Endothelial cell of umbilical vein (primary cell): ENCODE data around the gene GPR137. TPM values are rescaled to one million over a fixed set of nuclear protein-coding genes. Genes with fewer than 3 reads are reported as not detected.

ENCODE experiments used
- BruUV-seq: library from RNA; stranded (reverse); fragments of 400-500 nt; replicated peaks from 2 replicates; lab custom pipeline; 2021; lab: Mats Ljungman, UMichigan
- CTCF ChIA-PET: fragments of 300-600, 350-600 bp; sonication (Branson Sonifier 250); formaldehyde crosslinking; loops from one replicate; lab custom pipeline; 2021; ENCODE audit warnings: antibody characterized with exemption, inconsistent platforms; lab: Charles Lee
- POLR2A ChIA-PET: fragments of 300-600, 350-600 bp; sonication (Branson Sonifier 250); formaldehyde crosslinking; loops from one replicate; lab custom pipeline; 2021; ENCODE audit warnings: antibody characterized with exemption, inconsistent platforms; lab: Charles Lee
- DNase-seq: peaks from one replicate; pipeline ENCODE4 v3.0.0-alpha.2; 2011; ENCODE audit warnings: low read depth, low spot score
- FAIRE-seq: peaks from 2 replicates; lab custom pipeline; 2011; peaks lifted over from hg19 to GRCh38; lab: Jason Lieb, UNC
- H2AFZ ChIP-seq: 2 replicates; pipeline ENCODE4 v1.6.0; 2012; ENCODE audit warnings: low read depth, low read length, control low read depth, inconsistent platforms
- H3K27ac ChIP-seq: 2 replicates; pipeline ENCODE4 v1.5.1; 2011; ENCODE audit warnings: low read depth, mild to moderate bottlenecking, control low read depth, low read length, moderate library complexity; ENCODE audit not compliant: insufficient read depth
- H3K27me3 ChIP-seq, 2 experiments: 2 replicates each; pipeline versions ENCODE4 v1.6.0 to v1.6.1; 2011; ENCODE audit warnings: low read length in 2 of 2, mixed read lengths in 1 of 2; ENCODE audit not compliant: control insufficient read depth in 2 of 2, insufficient read depth in 2 of 2
- H3K36me3 ChIP-seq, 2 experiments: 2 replicates in 1 of 2; 3 replicates in 1 of 2; pipeline ENCODE4 v1.5.1; 2011; ENCODE audit warnings: low read length in 2 of 2, mild to moderate bottlenecking in 1 of 2, moderate library complexity in 1 of 2; ENCODE audit not compliant: control insufficient read depth in 2 of 2, insufficient read depth in 2 of 2; ENCODE audit errors: extremely low read depth in 1 of 2
- H3K4me1 ChIP-seq: 3 replicates; pipeline ENCODE4 v1.5.1; 2011; ENCODE audit warnings: mild to moderate bottlenecking, low read length; ENCODE audit not compliant: control insufficient read depth, insufficient read depth; ENCODE audit errors: extremely low read depth
- H3K4me2 ChIP-seq: 2 replicates; pipeline ENCODE4 v1.6.1; 2011; ENCODE audit warnings: low read length, control low read depth, mixed read lengths; ENCODE audit not compliant: insufficient read depth
- H3K4me3 ChIP-seq, 3 experiments: fragments of 200-600 bp in 1 of 3; sonication (generic), shearing (Covaris generic) in 1 of 3; replicated peaks in 1 of 3; 2 replicates each; pipeline ENCODE4 v1.5.1; 2011 to 2016; ENCODE audit warnings: control low read depth in 3 of 3, low read length in 3 of 3, mild to moderate bottlenecking in 2 of 3, inconsistent platforms in 1 of 3, low read depth in 1 of 3, moderate library complexity in 1 of 3; ENCODE audit not compliant: insufficient read depth in 1 of 3
- H3K79me2 ChIP-seq: 2 replicates; pipeline ENCODE4 v1.6.0; 2012; ENCODE audit warnings: low read length, inconsistent platforms; ENCODE audit not compliant: control insufficient read depth, insufficient read depth
- H3K9ac ChIP-seq: replicated peaks from 2 replicates; pipeline ENCODE3; 2011; ENCODE audit warnings: low read length, control low read depth; ENCODE audit not compliant: insufficient read depth; ENCODE audit errors: extremely low read depth
- H3K9me1 ChIP-seq: replicated peaks from 3 replicates; pipeline ENCODE4 v1.6.0; 2011; ENCODE audit warnings: mild to moderate bottlenecking, low read length; ENCODE audit not compliant: control insufficient read depth, insufficient read depth; ENCODE audit errors: extremely low read depth
- H3K9me3 ChIP-seq: replicated peaks from 2 replicates; pipeline ENCODE4 v1.5.1; 2012; ENCODE audit warnings: low read length, inconsistent platforms; ENCODE audit not compliant: control insufficient read depth, insufficient read depth
- H4K20me1 ChIP-seq: replicated peaks from 2 replicates; pipeline ENCODE3; 2011; ENCODE audit warnings: mild to moderate bottlenecking, low read length; ENCODE audit not compliant: control insufficient read depth, insufficient read depth; ENCODE audit errors: extremely low read depth
- EZH2 ChIP-seq: IDR thresholded peaks from 2 replicates; pipeline ENCODE4 v1.6.1; 2012; ENCODE audit warnings: borderline replicate concordance, low read depth, mild to moderate bottlenecking, moderate library complexity, low read length, inconsistent platforms; ENCODE audit not compliant: severe bottlenecking
- FOS ChIP-seq: IDR thresholded peaks from 2 replicates; pipeline ENCODE4 v1.6.1; 2011; ENCODE audit warnings: mild to moderate bottlenecking, low read length, moderate library complexity, borderline replicate concordance; ENCODE audit not compliant: insufficient read depth
- GATA2 ChIP-seq: IDR thresholded peaks from 2 replicates; pipeline ENCODE4 v1.7.0; 2011; ENCODE audit warnings: low read depth, mild to moderate bottlenecking, moderate library complexity, mixed read lengths, low read length; ENCODE audit not compliant: insufficient read length, insufficient read depth
- JUN ChIP-seq: IDR thresholded peaks from 2 replicates; pipeline ENCODE4 v1.6.1; 2011; ENCODE audit warnings: borderline replicate concordance, low read depth; ENCODE audit not compliant: insufficient read length, insufficient read depth
- MYC ChIP-seq: IDR thresholded peaks from one replicate; pipeline ENCODE4 v1.6.1; 2011; ENCODE audit warnings: mild to moderate bottlenecking, low read depth, low read length
- POLR2A ChIP-seq: IDR thresholded peaks from 2 replicates; pipeline ENCODE4 v1.6.1; 2012; ENCODE audit warnings: low read depth, mild to moderate bottlenecking, control low read depth, low read length
- POLR2AphosphoS5 ChIP-seq: IDR thresholded peaks from 2 replicates; pipeline ENCODE4 v1.6.1; 2012; ENCODE audit warnings: low read depth, mild to moderate bottlenecking, control low read depth, low read length, moderate library complexity; ENCODE audit not compliant: insufficient read depth
- dilution Hi-C: fragments of 300-500 bp; cut with MboI; formaldehyde crosslinking; loops from one replicate; pipeline ENCODE4 v1.15.0; 2019; ENCODE audit warnings: low sequenced_read_pairs; ENCODE audit not compliant: extremely low pct_ligation_motif_present
- intact Hi-C: fragments of 100-400 bp; cut with micrococcal nuclease; formaldehyde crosslinking; loops from one replicate; pipeline ENCODE4 v1.10.0; 2022
- polyA plus RNA-seq, 4 experiments: library from polyadenylated mRNA; depleted of rRNA in 3 of 4; stranded (reverse) in 3 of 4; unstranded in 1 of 4; fragments of >200 nt; gene quantifications; 2 replicates each; pipeline versions ENCODE4 v1.2.1 to v1.2.3, GENCODE V29; 2011 to 2012; ENCODE audit warnings: missing spikeins in 1 of 4
- total RNA-seq: library from RNA; stranded (reverse); gene quantifications from 2 replicates; pipeline ENCODE4 v1.2.3, GENCODE V29; 2021
- TF ChIP-seq, protein P1 (sequence below): IDR thresholded peaks from 2 replicates; pipeline ENCODE4 v1.6.1; 2011; ENCODE audit not compliant: insufficient read depth, insufficient read length
- TF ChIP-seq, protein P2 (sequence below), 2 donors: IDR thresholded peaks; 1 replicate in 1 of 2; 2 replicates in 1 of 2; pipeline ENCODE4 v1.5.1; 2011; ENCODE audit warnings: low read length in 2 of 2, mild to moderate bottlenecking in 2 of 2, moderate library complexity in 2 of 2, control low read depth in 1 of 2, inconsistent platforms in 1 of 2, low read depth in 1 of 2; ENCODE audit not compliant: insufficient read depth in 1 of 2; ENCODE audit errors: extremely low read depth in 1 of 2

GPR137 gene
- total and polyA plus RNA-seq, 2 donors (not counting 3 experiments of a cell fraction or from before 2014, with no cell fraction given): 40.9 to 42.5 TPM

DNA sequence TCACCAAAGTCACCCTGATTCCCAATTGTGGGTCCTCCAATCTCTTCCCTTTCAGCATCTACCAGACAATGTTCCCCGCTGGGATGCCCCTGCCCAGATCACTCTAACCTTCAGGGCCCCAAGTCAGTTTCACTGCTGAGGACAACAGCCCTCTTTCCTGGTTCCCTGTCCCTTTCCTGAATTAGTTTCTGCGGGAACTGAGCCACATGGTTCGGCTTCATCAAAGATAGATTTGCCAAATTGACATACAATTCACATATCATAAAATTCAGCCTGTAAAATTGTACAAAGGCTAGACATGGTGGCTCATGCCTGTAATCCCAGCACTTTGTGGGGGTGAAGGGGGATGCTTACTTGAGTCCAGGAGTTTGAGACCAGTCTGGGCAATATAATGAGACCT is 42.3 kb downstream of the GPR137 start:
- H3K9ac ChIP-seq: no peak overlapping the region
- no peaks in the 10 kb centered on the region for H3K27me3 ChIP-seq
- no peak overlapping the region for H2AFZ ChIP-seq
- H4K20me1 ChIP-seq: no peaks in the 10 kb centered on the region
- H3K9me1 ChIP-seq: no peaks in the 10 kb centered on the region
- intact Hi-C loops: no loop called here
- no peak for FAIRE-seq
- no peaks in the 10 kb centered on the region for H3K79me2 ChIP-seq
- no peak overlapping the region for H3K4me2 ChIP-seq
- TF ChIP-seq, protein P1, sequence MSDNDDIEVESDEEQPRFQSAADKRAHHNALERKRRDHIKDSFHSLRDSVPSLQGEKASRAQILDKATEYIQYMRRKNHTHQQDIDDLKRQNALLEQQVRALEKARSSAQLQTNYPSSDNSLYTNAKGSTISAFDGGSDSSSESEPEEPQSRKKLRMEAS: no peak
- no peak for TF ChIP-seq FOS
- TF ChIP-seq POLR2A: no peak
- no peak for TF ChIP-seq MYC
- TF ChIP-seq, protein P2, sequence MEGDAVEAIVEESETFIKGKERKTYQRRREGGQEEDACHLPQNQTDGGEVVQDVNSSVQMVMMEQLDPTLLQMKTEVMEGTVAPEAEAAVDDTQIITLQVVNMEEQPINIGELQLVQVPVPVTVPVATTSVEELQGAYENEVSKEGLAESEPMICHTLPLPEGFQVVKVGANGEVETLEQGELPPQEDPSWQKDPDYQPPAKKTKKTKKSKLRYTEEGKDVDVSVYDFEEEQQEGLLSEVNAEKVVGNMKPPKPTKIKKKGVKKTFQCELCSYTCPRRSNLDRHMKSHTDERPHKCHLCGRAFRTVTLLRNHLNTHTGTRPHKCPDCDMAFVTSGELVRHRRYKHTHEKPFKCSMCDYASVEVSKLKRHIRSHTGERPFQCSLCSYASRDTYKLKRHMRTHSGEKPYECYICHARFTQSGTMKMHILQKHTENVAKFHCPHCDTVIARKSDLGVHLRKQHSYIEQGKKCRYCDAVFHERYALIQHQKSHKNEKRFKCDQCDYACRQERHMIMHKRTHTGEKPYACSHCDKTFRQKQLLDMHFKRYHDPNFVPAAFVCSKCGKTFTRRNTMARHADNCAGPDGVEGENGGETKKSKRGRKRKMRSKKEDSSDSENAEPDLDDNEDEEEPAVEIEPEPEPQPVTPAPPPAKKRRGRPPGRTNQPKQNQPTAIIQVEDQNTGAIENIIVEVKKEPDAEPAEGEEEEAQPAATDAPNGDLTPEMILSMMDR (IDR thresholded peaks at IDR 0.05; ENCODE audit: extremely low read depth in 1 of 2, insufficient read depth in 1 of 2, low read depth in 1 of 2, low read length in 2 of 2): no peak
- no peak for TF ChIP-seq EZH2
- TF ChIP-seq GATA2: no peak
- no peak for TF ChIP-seq POLR2AphosphoS5
- TF ChIP-seq JUN: no peak
- DNase-seq: no peak
- ChIA-PET POLR2A (no interaction called here), CTCF (interaction anchor here (1.8 kb wide), 1 partner anchor 10 kb away, joined by 8 read pairs; the partner anchor contains the start of gene PRDX5)
- H3K27ac ChIP-seq: no peak overlapping the region
- dilution Hi-C loops: no loop called here
- BruUV-seq: no TSS peak
- H3K9me3 ChIP-seq: no peaks in the 10 kb centered on the region
- H3K4me1 ChIP-seq: peaks cover 3% of the 10 kb centered on the region
- H3K36me3 ChIP-seq: no peaks in the 10 kb centered on the region
- H3K4me3 ChIP-seq: no peak overlapping the region
